Measurements from ENCODE around the gene SSR4.

The SSR4 gene

DNA sequence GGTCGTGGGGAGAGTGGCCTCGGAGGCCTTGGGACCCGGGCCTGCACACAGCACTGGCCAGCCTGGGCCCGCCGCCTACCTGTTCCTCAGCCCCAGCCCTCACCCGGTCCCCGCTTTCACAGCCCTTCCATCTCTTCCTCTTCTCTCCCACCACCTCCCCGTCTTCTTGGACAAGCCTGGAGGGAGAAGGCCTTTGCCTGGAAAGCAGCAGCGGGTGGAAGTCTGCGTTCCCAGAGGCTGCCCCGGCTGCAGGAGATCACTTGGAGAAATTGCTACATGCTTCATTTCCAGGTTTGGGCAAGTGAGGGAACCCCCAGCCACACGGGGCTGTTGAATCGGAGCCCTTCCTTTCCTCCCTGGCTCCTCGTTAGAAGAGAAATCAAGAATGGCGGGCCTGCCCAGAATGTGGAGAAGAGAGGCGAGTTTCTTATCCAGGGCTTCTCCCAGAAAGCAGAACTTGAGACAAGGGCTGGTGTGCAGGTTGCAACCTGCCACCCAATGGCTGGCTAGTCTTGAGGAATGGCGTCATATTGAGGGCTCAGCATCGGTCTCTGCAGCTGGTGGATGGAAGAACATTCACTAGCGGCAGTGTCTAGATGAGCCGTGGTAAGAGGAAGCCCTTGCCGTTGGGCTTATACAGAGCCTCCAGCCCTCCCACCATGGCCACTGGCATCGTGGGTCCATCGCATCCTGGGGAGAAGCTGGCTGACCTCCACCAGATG, 37.1 kb downstream of the SSR4 start:
- peak in 1 of 3 experiments; percentile 39 for DNase-seq

DNA sequence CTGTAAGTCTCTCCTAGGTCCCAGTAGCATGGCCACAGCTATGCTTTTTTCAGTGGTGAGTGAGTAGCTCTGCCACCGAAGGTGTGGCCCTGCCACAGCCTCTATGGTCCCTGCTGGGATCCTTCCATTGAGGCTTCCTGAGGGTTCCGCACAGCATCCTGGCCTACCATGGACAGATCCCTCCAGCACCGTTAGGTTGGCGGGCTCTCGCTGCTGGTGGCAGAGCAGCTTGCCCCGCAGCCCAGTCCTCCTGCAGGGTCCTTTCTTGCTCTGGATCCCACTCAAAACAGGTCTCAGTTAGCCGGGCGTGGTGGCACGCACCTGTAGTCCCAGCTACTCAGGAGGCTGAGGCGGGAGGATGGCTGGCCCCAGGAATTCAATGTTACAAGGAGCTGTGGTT, 38.3 kb downstream of the SSR4 start:
- no peak for DNase-seq

DNA sequence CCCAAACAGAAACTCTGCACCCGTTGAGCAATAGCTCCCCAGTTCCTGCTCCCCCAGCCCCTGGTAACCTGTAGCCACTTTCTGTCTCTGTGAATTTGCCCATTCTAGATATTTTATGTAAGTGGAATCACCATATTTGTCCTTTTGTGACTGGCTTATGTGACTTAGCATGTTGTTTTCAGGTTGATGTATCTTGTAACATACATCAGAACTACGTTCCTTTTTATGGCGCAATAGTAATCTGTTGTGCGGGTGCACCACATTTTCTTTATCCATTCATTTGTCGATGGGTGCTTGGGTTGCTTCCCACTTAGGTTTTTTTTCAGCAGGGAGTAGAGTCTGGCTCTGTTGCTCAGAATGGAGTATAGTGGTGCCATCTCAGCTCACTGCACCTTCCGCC, 42.5 kb downstream of the SSR4 start:
- no peak for DNase-seq

DNA sequence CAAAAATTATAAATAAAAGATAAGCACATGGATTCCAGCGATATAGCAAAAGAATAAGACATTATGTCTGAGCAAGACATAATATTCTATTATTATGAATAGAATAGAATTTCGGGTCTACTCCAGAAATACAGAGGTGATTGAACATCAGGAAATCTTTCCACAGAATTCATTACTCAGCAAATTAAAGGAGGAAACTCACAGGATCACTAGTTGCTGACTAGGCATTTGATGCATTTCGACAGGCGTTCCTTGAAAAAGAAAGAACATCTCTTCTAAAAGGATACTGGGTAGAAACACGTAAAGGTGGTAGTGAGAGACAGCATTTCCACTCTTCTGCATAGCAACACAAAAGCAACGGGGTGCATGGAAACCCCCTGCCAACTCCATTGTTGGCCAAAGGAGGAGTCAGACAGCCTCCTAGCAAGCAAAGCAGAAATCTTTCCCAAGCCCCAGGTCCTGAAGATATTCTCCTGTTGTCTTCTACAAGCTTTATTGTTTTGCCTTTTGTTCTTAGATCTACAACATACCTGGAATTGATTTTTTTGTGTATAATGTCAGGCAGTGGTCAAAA, 50.1 kb downstream of the SSR4 start:
- DNase-seq, result peak in 1 of 3 experiments; percentile 10

DNA sequence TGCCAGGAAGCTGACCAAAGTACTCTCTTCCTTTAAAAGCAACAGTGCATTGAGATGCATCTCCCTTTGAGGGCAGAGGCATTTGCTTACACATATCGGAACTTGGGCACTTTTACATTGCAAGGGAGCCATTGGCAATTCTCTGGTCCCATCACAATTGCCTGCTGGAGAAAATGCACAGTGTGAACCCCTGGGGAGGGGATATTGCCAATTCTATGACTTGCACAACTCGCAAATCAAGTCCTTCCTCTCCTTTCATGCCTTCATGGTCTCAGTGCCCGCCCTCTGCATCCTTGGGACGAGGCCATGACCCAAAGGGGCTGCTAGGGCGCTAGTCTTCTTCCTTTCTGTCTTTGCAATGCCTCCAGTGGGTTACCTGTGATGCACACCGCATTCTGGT, 50.7 kb downstream of the SSR4 start:
- no peak for DNase-seq

DNA sequence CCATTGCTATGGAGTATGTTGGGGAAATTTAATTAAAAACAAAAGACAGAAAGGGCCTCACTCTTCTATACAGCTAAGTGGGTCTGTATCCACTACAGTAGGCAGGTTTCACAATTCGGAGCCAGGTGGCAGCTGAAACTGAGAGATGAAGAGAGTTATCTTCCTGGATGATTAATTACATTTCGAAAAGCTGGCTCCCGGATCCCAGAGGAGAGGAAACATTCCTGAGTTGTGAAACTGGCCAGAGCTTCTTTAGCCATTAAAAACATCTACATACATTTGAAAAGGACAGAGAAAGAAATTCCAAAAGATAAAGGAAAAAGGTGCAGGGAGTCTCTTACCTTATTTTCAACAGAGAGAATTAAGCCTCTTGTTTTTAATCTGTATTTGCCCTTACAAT, 51.4 kb downstream of the SSR4 start:
- DNase-seq, result peak in 1 of 3 experiments; percentile 9

Measured in NCI-H1417 (cell line).